ENCODE results near the gene SEMA3A. TPM values are rescaled to one million over a fixed set of nuclear protein-coding genes. Genes with fewer than 3 reads are reported as not detected.

SEMA3A gene
- polyA plus RNA-seq, 3 donors: 13.5 to 15.1 (median 14.7) TPM

GRCh38 chr7:84022684-84023308, 171.8 kb downstream of the SEMA3A start:
- no peak for DNase-seq

- DNase-seq: no peak
These were observed 172.6 kb downstream of the SEMA3A start for GRCh38 chr7:84022009-84022408.

DNA sequence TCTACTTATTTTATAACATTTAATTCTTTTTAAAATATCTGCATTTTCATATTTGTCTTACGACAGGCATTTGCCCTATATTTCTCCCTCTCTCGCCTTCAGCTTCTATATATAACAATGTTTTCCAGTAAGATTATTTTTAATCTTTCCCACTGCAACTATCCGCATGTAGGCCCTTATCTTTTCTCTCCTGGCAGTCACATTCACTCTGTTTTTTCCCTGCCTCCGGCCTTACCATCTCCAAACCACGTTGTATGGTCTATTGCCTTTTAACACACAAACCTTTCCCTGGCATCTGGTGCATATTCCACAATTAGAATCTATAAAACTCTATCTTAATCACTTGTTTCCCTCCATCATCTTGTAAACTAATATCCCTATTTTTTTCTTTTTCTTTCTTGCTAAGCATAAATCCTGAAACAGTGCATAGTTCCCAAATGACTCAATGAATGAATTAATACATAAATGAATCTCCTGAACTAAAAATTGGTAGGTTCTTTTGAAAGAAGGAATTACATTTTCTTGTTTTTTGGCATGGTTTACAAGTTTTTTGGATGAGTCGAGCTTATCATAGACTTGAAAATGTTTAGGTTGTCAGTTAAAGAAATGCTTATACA, 173.2 kb downstream of the SEMA3A start:
- no peak for DNase-seq

DNA sequence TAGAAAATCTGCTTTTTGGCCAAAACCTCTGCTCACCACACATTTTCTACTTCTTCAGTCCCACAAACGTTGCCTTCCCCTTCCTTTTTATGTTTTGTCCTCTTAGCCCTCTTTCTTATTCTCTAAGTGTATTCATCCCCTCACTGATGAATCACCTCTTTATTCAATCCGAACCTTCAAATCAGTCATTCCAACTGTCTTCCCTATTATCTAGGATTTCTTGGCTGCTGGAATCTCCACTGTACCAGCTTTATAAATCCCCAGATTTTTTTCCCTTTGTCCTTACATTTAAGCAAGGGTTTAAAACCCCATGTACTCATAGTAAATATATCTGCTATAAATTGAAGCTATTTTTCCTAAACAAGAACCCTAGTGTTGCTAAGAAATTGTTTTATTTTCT, 176.9 kb downstream of the SEMA3A start:
- DNase-seq: no peak

- DNase-seq: no peak
These were observed 180.9 kb downstream of the SEMA3A start for GRCh38 chr7:84013616-84014240.

DNA sequence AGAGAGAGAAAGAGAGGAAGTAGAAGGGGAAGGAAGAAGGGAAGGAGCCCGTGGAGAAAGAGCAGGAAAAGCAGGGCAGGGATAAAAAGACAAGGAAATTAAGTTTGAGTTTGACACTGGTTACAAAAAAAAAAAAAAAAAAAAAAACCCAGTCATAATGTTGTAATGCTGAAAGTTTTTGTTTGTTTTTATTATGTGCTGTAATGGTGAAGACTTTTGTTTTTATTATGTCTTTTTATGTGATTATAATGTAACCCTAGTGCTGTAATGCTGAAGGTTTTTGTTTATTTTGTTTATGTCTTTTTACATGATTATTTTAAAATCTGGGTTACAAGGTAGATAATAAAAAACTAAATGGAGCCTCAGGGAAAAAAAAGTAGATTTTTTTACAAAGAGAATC, 184.8 kb downstream of the SEMA3A start:
- DNase-seq: no peak

- DNase-seq: no peak
These were observed 185.5 kb downstream of the SEMA3A start for GRCh38 chr7:84009051-84009450.

- no peak for DNase-seq
These were observed 191.4 kb downstream of the SEMA3A start for GRCh38 chr7:84003191-84003590.

- DNase-seq: no peak
These were observed 192.2 kb downstream of the SEMA3A start for GRCh38 chr7:84002348-84002747.

- DNase-seq: no peak
These were observed 197.7 kb downstream of the SEMA3A start for GRCh38 chr7:83996879-83997278.

GRCh38 chr7:83987764-83988163, 206.8 kb downstream of the SEMA3A start:
- DNase-seq: no peak

- DNase-seq: no peak
These were observed 208.8 kb downstream of the SEMA3A start for GRCh38 chr7:83985821-83986220.

GRCh38 chr7:83984591-83984990, 210.0 kb downstream of the SEMA3A start:
- no peak for DNase-seq

DNA sequence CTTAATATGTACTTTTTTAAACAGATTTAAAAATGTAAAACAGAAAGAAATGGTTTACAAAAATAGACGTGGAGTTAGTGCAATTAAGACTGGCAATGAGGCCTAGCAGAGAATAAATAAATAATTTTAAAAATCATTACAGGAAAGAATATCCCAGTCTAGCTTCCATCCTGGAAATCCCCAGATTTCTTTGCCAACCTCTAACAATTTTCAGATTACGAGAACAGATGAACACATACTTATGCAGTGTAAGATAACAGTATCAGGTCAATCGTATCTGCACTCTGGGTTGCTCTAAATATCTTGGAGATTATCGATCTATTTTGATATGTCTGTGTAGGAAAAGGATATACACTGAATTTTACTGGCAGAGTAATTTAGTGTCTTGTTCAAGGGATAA, 210.5 kb downstream of the SEMA3A start:
- DNase-seq: no peak

DNA sequence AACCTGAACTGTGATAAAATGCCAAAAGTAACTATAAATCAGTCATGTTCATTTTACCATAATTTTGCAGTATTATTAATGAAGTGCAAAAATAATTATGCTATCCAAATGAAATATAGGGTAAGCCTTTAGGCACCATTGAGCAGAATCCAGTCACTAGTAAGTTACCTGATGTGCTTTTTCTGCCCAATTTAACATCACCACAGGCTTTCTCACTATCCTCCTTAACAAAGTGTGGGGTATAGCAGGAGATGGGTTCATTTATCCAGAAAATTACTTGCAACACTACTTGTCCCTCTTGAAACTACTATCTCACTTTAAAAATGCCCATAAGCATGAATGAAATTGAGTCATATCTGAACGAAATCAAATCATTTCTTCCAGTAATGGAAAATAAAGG, 211.0 kb downstream of the SEMA3A start:
- no peak for DNase-seq

DNA sequence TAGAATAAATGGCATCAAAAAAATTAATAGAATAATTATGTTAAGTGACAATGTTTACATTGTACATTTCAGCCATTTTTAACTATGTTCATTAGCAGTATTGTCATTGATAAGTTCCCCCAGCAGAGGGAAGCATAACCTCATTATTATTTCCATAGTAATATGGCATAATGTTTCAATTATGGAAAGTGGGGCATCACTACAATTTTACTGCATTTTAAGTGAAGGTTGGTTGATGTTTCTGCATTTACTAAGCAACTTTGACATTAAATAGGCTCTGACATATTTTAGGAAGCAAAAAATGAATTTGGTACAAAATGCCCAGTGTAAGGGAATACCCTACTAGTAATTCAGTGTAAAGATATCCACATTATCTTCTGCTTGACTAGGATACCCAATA, 218.3 kb downstream of the SEMA3A start:
- DNase-seq: peak; percentile 30

- peak; percentile 27 for DNase-seq
These were observed 224.5 kb downstream of the SEMA3A start for GRCh38 chr7:83970081-83970480.

GRCh38 chr7:83964318-83964717, 230.3 kb downstream of the SEMA3A start:
- DNase-seq: no peak

- DNase-seq: no peak
These were observed 237.3 kb downstream of the SEMA3A start for GRCh38 chr7:83957333-83957732.

GRCh38 chr7:83956104-83956503, 238.5 kb downstream of the SEMA3A start:
- no peak for DNase-seq

DNA sequence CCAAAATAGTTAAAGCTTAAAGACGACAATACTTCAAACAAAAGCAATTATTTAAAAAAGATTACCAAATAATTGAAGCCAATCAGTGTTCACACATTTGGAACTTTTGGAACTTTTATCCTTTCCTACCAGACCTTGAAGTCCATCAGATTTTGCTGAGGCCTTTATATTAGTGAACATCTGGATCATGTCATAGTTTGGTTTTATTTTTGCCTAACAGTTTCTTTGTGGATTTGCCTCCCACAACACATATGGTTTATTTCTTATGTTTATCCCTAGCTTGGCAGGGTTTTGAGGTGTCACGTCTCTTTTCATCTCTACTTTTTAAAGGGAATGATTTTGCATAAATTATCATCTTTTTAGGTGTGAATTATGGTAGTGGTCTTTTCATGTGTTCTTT, 242.4 kb downstream of the SEMA3A start:
- no peak for DNase-seq

DNA sequence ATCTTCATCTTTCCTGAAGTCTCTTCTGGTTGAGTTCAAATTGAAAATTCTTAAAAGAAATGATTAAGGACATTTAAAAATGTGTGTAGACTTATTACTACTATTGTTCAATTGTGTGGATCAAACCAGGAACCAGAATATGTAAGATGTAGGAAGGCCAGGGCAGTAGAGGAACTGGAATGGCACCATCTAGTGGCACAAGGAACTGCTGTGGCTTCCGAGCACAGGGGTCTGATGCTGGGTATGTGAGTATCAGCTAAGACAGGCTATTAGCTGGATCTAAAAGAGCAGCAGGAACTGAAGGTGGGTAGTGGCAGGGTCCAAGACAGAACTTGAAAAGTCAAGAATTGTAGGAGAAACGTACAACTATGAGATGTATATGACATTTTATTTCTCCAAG, 247.3 kb downstream of the SEMA3A start:
- no peak for DNase-seq

DNA sequence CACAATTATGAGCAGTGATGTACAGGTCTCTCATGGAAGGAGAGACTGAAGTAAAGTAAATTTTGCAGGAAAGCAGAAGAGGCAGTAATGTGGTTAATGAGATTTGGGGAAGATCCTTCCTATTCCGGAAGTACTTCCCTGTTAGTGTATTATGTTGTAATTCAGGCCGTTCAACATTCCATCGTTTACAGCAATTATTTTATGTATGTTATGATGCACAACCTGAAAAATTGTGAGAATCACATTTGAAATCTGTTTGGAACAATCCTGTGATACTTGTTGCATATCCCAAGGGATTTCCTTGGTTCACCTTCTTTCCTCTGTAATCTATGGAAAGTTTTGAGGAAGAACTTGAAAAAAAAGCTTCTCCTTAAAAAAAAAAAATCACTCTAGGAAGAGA, 247.8 kb downstream of the SEMA3A start:
- no peak for DNase-seq

DNA sequence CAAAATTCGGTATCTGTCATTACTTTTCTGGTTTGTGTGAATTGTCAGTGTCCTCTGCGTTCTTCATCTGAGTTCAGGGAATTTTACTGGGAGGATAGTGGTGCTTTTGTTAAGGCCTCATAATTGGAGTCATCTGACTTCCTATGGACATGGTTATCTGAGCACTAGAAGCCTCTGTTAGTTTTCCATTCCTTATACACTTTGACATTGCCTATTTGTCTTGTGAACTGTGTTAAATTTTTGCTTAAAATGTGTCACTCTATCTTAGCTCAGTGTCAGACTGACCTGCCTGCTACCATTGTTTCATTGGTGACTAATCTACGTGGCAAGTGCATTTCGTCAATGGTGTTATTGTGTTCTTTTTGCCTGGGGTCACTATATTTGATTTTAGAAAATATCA, 253.3 kb downstream of the SEMA3A start:
- DNase-seq: no peak
